HG02623 (cell line): ENCODE data around the gene FAM120A.

Source experiments
- ATAC-seq: cut with Tn5 transposase; IDR thresholded peaks from one replicate; pipeline ENCODE4 v1.9.1; 2021; ENCODE audit warnings: moderate library complexity; ENCODE audit not compliant: unreplicated experiment

FAM120A gene

DNA sequence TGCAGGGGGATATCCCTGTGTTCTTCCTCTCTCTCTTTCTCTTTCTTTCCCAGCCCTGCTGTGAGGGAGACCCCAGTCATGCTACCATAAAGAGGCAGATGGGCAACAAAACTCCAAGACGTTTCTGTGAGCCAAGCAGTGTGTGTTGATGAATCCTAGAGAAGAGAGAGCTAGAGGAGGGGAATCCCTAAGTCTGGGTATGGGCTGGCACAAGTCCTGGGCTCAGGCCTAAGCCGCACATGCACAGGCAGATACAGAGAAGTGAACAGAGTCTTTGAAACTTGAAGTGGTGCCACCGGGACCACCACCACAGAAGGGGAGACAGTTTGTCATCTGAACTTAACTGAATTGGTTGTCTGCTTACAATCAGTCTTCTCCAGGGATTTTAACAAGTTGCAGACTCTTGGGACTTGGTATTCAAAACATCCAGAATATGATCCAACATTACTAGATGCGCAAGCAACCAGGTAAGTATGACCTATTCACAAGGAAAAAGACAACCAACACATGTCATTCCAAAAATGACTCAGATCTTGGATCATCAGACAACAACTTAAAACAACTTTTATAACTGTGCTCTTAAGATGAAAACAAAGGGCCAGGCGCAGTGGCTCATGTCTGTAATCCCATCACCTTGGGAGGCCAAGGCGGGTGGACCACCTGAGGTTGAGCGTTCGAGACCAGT lies 10.4 kb upstream of the FAM120A start:
- no peak for ATAC-seq

DNA sequence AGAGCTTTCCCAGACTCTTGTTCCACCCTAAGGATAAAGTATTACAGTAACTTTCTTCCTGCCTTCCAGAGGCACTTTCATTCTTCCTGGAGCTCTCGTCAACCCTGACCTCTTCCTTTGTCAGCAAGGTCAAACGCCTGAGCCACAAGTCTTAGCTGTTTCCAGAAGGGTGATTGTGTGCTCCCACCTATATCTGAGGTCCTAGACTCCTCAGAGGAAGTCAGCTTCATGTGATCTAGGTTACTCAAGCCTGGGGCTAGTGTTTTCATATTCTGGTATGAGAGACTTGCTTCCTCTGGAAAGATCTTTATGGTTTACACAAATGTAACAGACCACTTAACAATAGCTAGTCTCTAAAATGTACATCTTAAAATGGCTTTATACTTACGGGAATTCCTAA lies 5.4 kb upstream of the FAM120A start:
- no peak for ATAC-seq

DNA sequence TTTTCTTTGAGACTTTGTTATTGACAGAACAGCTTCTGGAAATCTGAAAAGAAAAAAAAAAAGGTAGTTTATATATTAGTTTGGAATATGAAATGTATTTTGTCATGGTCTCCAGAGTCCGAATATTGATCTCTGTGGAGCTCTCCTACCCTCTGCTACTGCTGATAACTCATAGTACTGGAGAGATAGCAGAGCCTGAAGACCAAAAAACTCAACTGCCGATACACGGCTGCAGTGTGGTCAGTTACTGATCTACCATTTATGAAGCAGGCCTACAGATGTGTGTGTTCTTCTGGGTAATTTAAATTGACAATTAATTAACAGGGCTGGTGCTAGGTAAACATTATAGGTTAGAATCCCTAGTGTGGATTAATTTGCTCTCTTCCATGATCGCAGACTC lies 3.8 kb upstream of the FAM120A start:
- ATAC-seq: no peak

GRCh38 chr9:93451849-93452709 lies 594 bp downstream of the FAM120A start:
- ATAC-seq: peak; percentile 8

DNA sequence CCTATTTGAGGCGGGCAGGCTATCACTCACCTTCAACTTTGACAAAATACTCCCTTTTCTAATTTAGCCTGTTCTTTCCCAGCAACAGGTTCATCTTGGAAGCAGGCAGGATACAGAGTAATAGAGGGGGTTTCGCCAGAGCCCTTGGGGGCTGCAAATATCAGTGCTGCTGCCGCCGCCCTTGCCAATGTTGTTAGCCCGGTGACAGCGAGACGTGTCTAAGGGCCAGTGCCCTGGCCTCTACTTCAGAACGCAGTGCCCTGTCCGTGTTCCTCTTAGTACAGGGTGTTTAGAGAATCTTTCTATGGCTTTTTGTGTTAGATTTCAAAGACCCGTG lies 1.2 kb downstream of the FAM120A start:
- ATAC-seq: no peak

DNA sequence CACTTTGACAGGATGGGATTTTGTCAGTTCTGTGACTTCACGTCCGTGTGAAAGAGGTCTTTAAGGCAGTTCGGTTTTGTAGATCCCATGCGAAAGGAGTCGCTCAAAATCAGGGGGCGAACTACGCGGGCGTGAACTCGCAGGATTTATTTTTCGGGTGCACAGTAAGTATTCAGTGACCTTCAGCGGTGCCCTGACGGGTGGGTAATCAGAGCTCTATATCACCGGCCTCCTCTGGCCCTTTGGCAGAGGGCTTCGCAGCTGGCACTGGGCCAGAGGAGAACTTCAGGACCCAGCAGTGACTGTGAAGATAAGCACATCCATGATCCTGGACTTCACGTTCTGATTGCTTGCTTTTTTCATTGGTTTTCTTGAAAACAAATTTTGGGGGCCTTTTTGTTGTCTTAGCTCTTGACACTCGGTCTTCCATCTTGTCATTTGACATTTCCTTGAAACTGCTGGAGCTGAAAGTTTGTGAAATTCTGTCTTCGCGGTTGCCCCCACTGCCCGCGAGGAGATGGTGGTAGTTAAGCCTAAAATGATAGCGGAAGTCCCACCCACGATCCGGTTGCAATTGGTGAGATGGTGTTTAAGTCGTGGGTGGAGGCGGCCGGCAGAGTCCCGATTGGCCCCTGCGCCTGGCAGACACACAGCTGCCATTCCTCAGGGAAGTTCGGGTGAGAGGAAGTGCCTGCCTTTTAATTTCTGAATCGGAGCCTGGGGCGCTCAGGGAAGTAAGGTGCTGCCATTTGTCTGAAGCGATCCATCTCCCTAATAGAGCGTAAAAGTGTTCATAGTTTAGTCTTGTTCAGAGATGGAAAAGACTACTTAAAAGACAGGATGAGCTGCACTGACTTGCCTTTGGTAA lies 1.8 kb downstream of the FAM120A start, which contains the start of gene FAM120AOS:
TSS of gene FAM120AOS (minus strand) at position 535 of the 868 bp plus-strand sequence. CDS start 872 bp downstream, outside the sequence.
- peak; percentile 63 for ATAC-seq

DNA sequence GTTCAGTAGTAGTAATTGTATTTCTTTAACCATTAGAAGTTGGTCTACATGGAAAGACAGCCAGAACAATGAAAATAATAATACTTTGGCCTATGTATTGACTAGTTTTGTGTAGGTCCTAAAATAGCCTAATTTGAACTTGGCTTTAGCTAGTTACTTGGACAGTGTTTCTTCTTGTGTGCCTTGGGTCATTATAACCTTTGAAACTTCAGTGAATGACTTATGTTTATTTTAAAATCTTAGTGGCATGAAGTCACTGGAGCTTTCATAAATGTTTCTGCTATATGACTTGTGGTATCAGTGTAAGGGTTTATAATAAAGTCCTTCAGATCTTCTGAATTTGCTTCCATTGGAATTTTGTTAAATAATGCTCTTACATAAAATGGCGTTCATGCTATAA lies 4.5 kb downstream of the FAM120A start:
- no peak for ATAC-seq

DNA sequence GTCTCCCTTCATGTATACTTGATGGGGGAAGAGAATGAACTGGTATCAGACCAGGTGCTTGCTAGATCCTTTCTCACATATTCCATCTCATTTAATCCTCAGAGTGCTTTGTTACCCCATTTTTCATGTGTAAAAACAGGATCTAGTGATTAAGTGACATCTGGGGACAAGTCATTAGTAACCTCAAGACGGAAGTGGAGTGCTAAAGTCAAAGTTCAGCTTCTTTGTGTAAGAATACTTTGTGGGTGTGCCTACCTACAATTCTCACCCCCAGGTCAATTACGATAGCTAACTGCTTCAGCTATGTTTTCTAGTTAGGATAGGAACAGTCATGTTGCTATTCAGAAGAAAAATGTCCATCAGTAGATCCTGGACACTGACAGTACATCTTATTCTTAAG lies 5.0 kb downstream of the FAM120A start:
- ATAC-seq: no peak

GRCh38 chr9:93457006-93457405 lies 5.5 kb downstream of the FAM120A start:
- ATAC-seq: no peak

- ATAC-seq: no peak
Observed at GRCh38 chr9:93458712-93459111, 7.2 kb downstream of the FAM120A start.

- no peak for ATAC-seq
Observed at GRCh38 chr9:93459432-93459847, 8.0 kb downstream of the FAM120A start.

DNA sequence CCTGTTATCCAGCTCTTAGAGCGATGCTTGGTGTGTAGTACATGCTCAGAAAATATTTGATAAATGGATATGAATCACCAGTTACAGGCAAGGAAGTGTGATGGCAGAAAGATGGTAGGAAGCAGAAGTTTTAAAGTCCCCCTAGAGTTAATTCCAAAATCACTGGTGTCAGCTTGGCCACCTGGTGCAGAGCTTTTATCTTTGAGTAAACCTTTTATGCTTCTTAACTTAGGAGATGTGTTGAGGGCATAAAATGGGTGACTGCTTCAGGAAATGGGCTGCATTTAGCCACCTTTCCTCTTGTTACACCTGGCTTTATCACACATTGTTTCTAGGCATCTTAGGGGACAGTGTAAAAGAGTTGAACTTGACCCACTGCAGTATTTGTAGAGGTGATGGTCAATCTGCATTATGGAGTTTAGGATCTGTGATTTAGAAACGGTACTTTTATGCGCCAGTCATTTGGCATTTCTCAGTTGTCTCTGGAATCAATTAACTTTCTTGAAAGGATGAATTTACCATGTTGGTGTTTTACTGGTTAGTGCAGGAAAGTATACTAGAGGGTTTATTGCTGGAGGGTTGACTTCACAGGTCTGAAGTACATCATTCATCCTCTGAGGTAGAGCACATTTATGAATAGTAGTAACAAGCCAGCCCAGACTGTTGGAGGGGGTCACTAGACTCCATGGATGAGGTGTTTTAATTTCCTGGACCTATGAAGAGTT lies 9.4 kb downstream of the FAM120A start:
- no peak for ATAC-seq

DNA sequence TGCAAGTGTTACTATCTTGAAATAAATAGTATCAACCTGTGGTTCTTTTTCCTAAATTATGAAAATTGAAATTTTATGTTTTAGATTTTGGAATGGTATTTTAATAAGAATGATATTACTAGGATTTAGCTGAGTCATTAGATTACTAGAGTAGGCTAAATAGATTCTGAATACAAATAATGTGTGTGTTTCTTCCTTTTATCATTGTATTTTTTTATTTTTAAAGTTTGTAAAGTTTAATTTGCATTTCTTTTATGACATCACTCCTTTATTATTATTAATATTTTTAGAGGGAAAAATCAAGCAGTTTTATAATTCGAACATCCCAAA lies 9.9 kb downstream of the FAM120A start:
- no peak for ATAC-seq

GRCh38 chr9:93461821-93462220 lies 10.3 kb downstream of the FAM120A start:
- no peak for ATAC-seq

DNA sequence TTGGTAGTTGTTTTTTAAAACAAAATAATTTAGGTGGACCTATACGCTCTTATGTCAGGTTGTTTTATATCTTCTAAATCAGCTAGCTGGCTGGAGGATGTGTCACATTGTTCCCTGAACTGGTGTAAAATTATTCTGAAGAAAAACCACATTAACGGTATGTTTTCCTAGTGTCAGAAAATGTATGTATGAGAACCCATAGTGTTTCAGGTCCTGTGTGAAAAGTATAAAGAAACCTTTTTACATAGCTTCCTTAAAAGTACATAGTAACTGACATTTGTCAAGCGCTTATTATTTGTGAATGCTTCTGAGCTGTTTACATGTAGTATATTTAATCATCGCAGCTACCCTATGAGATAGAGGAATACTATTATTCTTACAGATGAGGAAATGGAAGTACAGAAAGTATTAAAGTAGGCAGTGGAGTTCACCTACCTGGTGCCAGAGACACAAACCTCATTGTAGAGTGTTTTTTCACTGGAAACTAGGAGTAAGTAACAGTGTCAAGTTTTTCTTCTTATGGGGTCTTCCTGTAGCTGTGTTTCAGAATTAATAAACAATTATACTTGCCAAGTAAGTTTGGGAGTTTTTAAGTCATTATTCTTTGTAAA lies 12.3 kb downstream of the FAM120A start:
- no peak for ATAC-seq

DNA sequence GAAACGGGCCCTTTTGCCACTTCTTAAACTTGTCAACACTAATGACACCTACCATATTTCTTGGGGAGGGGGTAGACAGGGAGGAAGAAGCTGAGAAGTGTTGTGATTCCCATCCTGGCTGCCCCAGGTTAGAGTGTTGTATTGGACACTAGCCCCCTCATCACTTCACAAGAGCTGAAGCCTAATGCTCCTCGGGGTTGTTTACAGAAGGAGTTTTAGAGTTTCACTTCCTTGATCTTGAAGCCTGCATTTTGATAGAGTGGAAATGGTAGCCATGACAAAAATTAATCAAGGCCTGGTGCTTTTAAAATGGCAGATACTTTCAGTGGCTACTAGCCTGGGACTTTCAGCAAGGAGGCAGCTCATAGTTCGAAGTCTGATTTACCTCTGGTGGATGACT lies 12.9 kb downstream of the FAM120A start:
- ATAC-seq: no peak

DNA sequence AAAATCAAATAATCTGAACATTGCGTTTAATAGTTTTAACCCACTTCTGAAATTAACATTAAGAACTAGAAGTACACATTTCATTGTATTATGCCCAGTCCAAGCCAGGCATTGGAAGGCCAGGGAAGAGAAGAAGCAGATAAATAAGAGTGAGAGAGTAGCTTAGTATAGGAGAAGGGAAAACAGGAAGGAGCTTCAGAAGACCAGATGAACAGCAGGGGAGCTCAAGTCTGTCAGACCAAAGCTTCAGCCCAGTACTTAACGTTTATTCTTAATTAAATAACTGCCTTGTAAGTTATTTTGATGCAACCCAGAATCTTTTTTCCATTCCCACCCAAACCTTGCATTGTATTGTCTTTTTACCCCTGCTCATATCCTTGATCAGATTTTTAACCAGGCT lies 13.4 kb downstream of the FAM120A start:
- ATAC-seq: no peak

GRCh38 chr9:93465855-93466254 lies 14.4 kb downstream of the FAM120A start:
- ATAC-seq: no peak

GRCh38 chr9:93466416-93467061 lies 15.1 kb downstream of the FAM120A start:
- no peak for ATAC-seq

DNA sequence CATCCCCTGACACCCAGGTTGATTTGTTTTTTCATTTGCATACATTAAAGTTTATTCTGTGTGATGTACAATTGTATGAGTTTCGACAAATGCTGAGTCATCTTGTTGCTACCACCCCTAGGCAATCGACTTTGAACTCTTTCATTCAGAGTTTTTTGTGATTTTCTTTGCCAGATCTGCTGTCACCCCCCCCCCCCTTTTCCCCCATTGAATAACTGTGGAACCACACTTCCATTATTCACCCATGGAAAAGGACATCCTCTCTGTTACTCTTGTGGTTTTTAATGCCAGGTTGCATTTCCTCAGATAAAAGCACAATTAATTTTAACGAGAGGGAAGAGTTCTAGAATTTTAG lies 15.6 kb downstream of the FAM120A start:
- no peak for ATAC-seq
